Esophagus (tissue), 2 donors: ENCODE data around the gene SLC7A10. TPM values are rescaled to one million over a fixed set of nuclear protein-coding genes. Genes with fewer than 3 reads are reported as not detected.

Source experiments
- H3K27ac ChIP-seq, 2 donors: one replicate each; pipeline ENCODE4 v1.5.1; 2013; ENCODE audit warnings: low read depth in 2 of 2, mild to moderate bottlenecking in 2 of 2, inconsistent platforms in 1 of 2, low read length in 1 of 2, moderate library complexity in 1 of 2
- H3K27me3 ChIP-seq, 2 donors: one replicate each; pipeline ENCODE4 v1.6.1; 2013; ENCODE audit warnings: low read length in 2 of 2, control low read depth in 1 of 2, mild to moderate bottlenecking in 1 of 2; ENCODE audit not compliant: insufficient read depth in 2 of 2, control insufficient read depth in 1 of 2
- H3K36me3 ChIP-seq, 2 donors: one replicate each; pipeline ENCODE4 v1.6.1; 2013; ENCODE audit warnings: low read length in 1 of 2; ENCODE audit not compliant: control insufficient read depth in 2 of 2, insufficient read depth in 2 of 2
- H3K4me1 ChIP-seq, 2 donors: one replicate each; pipeline ENCODE4 v1.6.1; 2013; ENCODE audit warnings: low read length in 1 of 2; ENCODE audit not compliant: control insufficient read depth in 2 of 2, insufficient read depth in 2 of 2
- H3K4me3 ChIP-seq, 2 donors: one replicate each; pipeline ENCODE4 v1.5.1; 2013; ENCODE audit warnings: low read length in 2 of 2, mild to moderate bottlenecking in 2 of 2, low read depth in 1 of 2, moderate library complexity in 1 of 2
- H3K9me3 ChIP-seq, 2 donors: one replicate each; pipeline ENCODE4 v1.6.1; 2013; ENCODE audit warnings: mild to moderate bottlenecking in 2 of 2, low read depth in 1 of 2, low read length in 1 of 2, moderate library complexity in 1 of 2; ENCODE audit not compliant: control insufficient read depth in 2 of 2, insufficient read depth in 1 of 2
- WGBS, 2 donors: extraction: QIAGEN DNeasy Blood & Tissue Kit; methylation state at CpG; one replicate each; pipeline ENCODE4 v1.1.7; 2013; 5-methylcytosine and 5-hydroxymethylcytosine counted together
- polyA plus RNA-seq, 2 donors: library from polyadenylated mRNA; stranded (reverse); fragments of 200-250 nt; gene quantifications; one replicate each; pipeline ENCODE4 v1.2.3, GENCODE V29; 2013
- donor health status: healthy with polysubstance abuse.
- donor health status: Bipolar disorder and iron deficiency.

The SLC7A10 gene
- polyA plus RNA-seq, 2 donors: 0.04 TPM; not detected in 1

DNA sequence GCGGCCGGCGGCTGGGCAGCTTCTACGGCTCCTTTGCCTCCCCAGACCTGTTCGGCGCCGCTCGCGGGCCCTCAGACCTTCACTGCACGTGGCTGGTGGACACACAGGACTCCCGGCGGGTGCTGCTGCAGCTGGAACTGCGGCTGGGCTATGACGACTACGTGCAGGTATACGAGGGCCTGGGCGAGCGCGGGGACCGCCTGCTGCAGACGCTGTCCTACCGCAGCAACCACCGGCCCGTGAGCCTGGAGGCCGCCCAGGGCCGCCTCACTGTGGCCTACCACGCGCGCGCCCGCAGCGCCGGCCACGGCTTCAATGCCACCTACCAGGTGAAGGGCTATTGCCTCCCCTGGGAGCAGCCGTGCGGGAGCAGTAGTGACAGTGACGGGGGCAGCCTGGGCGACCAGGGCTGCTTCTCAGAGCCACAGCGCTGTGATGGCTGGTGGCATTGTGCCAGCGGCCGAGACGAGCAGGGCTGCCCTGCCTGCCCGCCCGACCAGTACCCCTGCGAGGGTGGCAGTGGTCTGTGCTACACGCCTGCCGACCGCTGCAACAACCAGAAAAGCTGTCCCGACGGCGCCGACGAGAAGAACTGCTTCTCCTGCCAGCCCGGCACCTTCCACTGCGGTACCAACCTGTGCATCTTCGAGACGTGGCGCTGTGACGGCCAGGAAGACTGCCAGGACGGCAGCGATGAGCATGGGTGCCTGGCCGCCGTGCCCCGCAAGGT, 20.0 kb downstream of the SLC7A10 start:
- no peaks in the 10 kb centered on the region for H3K27me3 ChIP-seq
- H3K36me3 ChIP-seq: peaks cover 0 to 4% of the 10 kb centered on the region in 2 donors
- WGBS, 2 donors: 92 to 95% methylated on average over 63 to 64 of the region's 64 CpGs

GRCh38 chr19:33205110-33205509, 20.5 kb downstream of the SLC7A10 start:
- Histone ChIP-seq H3K4me1 (no peaks in the 10 kb centered on the region), H3K27me3 (no peaks in the 10 kb centered on the region), H3K27ac (no peak overlapping the region), H3K9me3 (no peaks in the 10 kb centered on the region), H3K4me3 (no peak overlapping the region), H3K36me3 (peaks cover 0 to 4% of the 10 kb centered on the region in 2 donors)
- 92 to 93% methylated on average over 22 to 27 of the region's 27 CpGs for WGBS, 2 donors

More for the DNA sequence above, 20.0 kb downstream of the SLC7A10 start:
- no peaks in the 10 kb centered on the region for H3K4me1 ChIP-seq
- H3K27ac ChIP-seq: no peak overlapping the region
- no peak overlapping the region for H3K4me3 ChIP-seq
- H3K9me3 ChIP-seq: no peaks in the 10 kb centered on the region

- Histone ChIP-seq H3K36me3 (peaks cover 0 to 4% of the 10 kb centered on the region in 2 donors), H3K4me3 (no peak overlapping the region), H3K9me3 (no peaks in the 10 kb centered on the region), H3K4me1 (no peaks in the 10 kb centered on the region), H3K27me3 (no peaks in the 10 kb centered on the region), H3K27ac (no peak overlapping the region)
- 90 to 92% methylated on average over 27 to 32 of the region's 32 CpGs for WGBS, 2 donors
Observed at GRCh38 chr19:33204136-33204973, 21.3 kb downstream of the SLC7A10 start.

DNA sequence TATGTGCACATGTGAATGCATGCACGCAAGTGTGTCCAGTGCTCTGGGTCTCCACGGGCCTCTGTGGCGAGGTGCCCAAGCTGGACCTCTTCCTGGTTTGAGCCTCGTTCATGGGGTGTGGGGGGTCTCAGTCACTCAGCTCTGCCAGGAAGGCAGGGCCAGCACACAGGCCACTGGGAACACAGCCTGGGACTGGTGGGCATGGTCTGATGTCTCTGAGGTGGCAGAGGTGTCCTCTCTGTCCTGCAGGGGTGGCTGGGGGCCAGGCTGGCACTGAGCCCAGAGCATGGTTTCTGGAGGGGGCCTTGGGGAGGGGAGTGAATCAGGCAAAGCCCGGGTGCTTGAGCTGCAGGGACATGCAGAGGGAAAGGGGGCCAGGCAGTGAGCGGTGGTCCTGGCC, 22.1 kb downstream of the SLC7A10 start:
- 75 to 81% methylated on average over 6 of the region's 6 CpGs for WGBS, 2 donors
- peaks cover 0 to 7% of the 10 kb centered on the region in 2 donors for H3K36me3 ChIP-seq
- no peaks in the 10 kb centered on the region for H3K9me3 ChIP-seq

DNA sequence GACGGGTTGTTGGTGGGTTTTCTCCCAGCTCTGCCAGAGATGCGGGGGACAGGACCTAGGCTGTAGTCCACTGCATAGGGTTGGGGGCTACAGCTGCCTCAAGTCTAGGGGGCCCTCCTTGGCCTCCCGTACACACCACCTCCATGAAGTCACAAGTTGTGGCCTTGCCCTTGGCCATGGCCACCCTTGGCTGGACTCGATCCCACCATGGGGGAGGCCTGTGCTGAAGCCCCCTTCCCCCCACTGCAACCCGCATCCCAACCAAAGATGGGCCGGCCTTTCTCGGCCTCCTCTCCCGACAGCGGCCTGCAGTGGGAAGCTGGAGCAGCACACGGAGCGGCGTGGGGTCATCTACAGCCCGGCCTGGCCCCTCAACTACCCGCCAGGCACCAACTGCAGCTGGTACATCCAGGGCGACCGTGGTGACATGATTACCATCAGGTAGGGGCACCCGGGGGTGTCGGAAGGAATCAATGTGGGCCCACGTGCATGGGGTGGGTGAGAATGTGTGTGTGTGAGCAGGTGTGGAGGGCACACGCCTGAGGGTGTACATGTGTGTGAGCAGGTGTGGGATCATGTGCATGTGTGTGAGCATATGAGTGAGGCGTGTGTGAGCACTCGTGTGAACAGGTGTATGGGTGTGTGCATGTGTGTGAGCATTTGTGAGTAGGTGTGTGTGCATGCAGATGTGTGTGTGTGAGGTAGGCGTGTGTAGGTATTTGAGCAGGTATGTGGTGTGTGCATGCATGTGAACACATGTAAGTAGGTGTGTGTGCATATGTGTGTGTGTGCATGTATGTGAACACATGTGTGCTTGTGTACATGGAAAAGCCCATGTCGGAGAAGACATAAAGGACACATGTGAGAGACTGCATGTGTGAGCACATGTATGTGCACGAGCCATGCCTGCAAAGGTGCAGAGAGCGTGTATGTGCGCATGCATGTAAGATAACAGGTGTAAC, 22.8 kb downstream of the SLC7A10 start:
- H3K36me3 ChIP-seq: peaks cover 0 to 7% of the 10 kb centered on the region in 2 donors
- H3K27me3 ChIP-seq: no peaks in the 10 kb centered on the region
- H3K27ac ChIP-seq: no peak overlapping the region
- no peaks in the 10 kb centered on the region for H3K9me3 ChIP-seq
- no peaks in the 10 kb centered on the region for H3K4me1 ChIP-seq
- no peak overlapping the region for H3K4me3 ChIP-seq
- 89 to 91% methylated on average over 27 of the region's 27 CpGs for WGBS, 2 donors

More for the DNA sequence above, 22.1 kb downstream of the SLC7A10 start:
- H3K27ac ChIP-seq: no peak overlapping the region
- no peaks in the 10 kb centered on the region for H3K27me3 ChIP-seq
- no peaks in the 10 kb centered on the region for H3K4me1 ChIP-seq
- no peak overlapping the region for H3K4me3 ChIP-seq

DNA sequence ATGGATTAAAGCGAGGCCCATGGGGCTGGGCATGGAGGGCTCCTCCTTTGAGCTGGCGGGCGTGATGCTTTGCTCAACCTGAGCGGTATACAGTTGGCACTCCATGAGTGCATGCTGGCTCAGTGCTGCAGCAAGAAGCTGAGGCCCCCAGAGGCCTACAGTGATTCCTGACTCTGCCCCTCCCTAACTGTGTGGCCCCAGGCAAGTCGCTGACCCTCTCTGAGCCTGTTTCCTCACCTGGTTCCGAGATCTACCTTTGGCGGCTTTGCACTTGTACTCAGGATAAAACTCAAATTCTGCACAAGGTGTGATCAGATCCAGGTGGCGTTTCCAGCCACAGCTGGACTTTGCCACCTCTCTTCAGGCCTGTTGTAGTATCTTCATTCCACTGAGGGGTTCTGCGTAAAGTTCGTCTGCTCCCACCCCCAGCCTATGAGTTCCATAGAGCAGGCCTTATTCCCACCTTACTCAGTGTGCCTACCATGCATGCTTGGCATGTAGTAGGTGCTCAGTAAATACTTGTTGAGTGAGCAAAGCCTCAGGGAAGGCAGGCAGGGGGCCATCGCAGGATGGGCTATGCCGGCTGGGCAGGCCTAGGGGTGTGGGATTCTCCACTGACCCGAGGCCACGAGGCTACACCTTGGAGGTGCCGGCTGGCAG, 23.6 kb downstream of the SLC7A10 start:
- 92 to 94% methylated on average over 15 of the region's 15 CpGs for WGBS, 2 donors
- Histone ChIP-seq H3K27me3 (no peaks in the 10 kb centered on the region), H3K4me3 (no peak overlapping the region), H3K9me3 (no peaks in the 10 kb centered on the region), H3K27ac (no peak overlapping the region), H3K4me1 (no peaks in the 10 kb centered on the region), H3K36me3 (peaks cover 0 to 9% of the 10 kb centered on the region in 2 donors)

GRCh38 chr19:33201473-33201872, 24.2 kb downstream of the SLC7A10 start:
- Histone ChIP-seq H3K4me3 (no peak overlapping the region), H3K27ac (no peak overlapping the region), H3K36me3 (peaks cover 0 to 9% of the 10 kb centered on the region in 2 donors), H3K4me1 (no peaks in the 10 kb centered on the region), H3K27me3 (no peaks in the 10 kb centered on the region), H3K9me3 (no peaks in the 10 kb centered on the region)
- 90 to 95% methylated on average over 6 of the region's 6 CpGs for WGBS, 2 donors

DNA sequence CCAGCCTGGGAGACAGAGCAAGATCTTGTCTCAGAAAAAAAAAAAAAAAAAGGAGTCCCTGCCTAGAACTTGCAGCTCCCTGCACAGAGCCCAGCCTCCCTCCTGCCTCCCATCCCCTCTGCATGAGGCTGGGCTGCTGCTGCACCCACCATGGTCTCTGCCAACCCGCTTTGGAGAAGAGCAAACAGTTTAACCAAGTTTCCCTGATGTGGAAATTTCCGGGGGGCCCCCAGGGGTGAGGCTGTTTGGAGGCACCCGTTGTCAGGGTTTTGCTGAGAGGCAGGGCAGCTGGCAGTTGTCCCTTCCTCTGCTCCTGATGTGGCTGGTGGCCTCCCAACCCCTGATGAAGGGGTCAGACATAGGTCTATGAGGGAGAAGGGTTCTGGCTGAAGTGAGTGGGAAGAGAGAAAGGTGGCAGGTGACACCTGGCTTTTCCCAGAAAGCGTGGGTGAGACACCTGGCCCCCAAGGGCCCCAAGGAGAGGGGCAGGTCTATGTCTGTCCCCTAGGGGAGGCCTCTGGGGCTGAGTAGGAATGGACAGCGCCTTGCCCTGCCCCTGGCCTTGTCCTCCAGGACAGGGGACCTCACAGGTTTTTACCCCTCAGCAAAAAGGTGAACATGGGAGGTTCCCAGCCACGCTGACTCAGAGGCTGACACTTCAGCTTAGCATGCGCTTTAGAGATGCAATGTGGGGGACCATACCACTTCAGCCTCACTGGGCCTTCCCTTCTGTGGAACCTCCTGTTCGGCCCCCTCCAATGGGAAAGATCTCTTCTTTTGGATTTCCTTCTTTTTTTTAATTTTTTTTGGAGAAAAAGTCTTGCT, 26.0 kb downstream of the SLC7A10 start:
- H3K27ac ChIP-seq: no peak overlapping the region
- no peaks in the 10 kb centered on the region for H3K9me3 ChIP-seq
- H3K27me3 ChIP-seq: no peaks in the 10 kb centered on the region
- 75% methylated on average over 8 of the region's 8 CpGs for WGBS, 2 donors
- peaks cover 0 to 5% of the 10 kb centered on the region in 2 donors for H3K36me3 ChIP-seq
- H3K4me3 ChIP-seq: no peak overlapping the region
- peaks cover 3 to 5% of the 10 kb centered on the region in 2 donors for H3K4me1 ChIP-seq
